ENCODE measurements around the gene TUBA4A.
"Not testable (repeated sequence)": the region's sequence is repeated elsewhere in the genome, so short reads cannot be mapped to it uniquely, and the experiment has no call there.

The TUBA4A gene

GRCh38 chr2:219209236-219210195, 44.2 kb downstream of the TUBA4A start:
- DNase-seq = no peak

- no peak for DNase-seq
Measured at GRCh38 chr2:219207884-219208740, 45.6 kb downstream of the TUBA4A start.

GRCh38 chr2:219207134-219207883, 46.4 kb downstream of the TUBA4A start:
- no peak for DNase-seq

GRCh38 chr2:219206328-219207133, 47.2 kb downstream of the TUBA4A start, which contains the start of gene ZFAND2B:
TSS of gene ZFAND2B (plus strand) at chr2:219206782. CDS start at chr2:219206988, 206 bp downstream.
- peak; percentile 91 to 93 for DNase-seq

GRCh38 chr2:219205981-219206327, 47.8 kb downstream of the TUBA4A start:
- DNase-seq = no peak

- no peak for DNase-seq
Measured at GRCh38 chr2:219205165-219205538, 48.6 kb downstream of the TUBA4A start.

- DNase-seq = no peak
Measured at GRCh38 chr2:219204425-219205164, 49.1 kb downstream of the TUBA4A start.

- DNase-seq = not testable (repeated sequence)
Measured at GRCh38 chr2:219201331-219201730, 52.4 kb downstream of the TUBA4A start.

- not testable (repeated sequence) for DNase-seq
Measured at GRCh38 chr2:219200502-219201326, 53.0 kb downstream of the TUBA4A start.

Data from hippocampal formation (tissue), 2 donors.